ENCODE data around the gene NTNG2.

The NTNG2 gene

GRCh38 chr9:132175431-132175830 lies 13.6 kb downstream of the NTNG2 start:
- no peak for DNase-seq

GRCh38 chr9:132176338-132176737 lies 14.5 kb downstream of the NTNG2 start:
- DNase-seq: no peak

GRCh38 chr9:132181796-132182313 lies 20.0 kb downstream of the NTNG2 start:
- no peak for DNase-seq

- DNase-seq: no peak
These were observed 20.6 kb downstream of the NTNG2 start for GRCh38 chr9:132182314-132183091.

- DNase-seq: no peak
These were observed 21.3 kb downstream of the NTNG2 start for GRCh38 chr9:132183134-132183533.

- DNase-seq: no peak
These were observed 21.9 kb downstream of the NTNG2 start for GRCh38 chr9:132183715-132184114.

DNA sequence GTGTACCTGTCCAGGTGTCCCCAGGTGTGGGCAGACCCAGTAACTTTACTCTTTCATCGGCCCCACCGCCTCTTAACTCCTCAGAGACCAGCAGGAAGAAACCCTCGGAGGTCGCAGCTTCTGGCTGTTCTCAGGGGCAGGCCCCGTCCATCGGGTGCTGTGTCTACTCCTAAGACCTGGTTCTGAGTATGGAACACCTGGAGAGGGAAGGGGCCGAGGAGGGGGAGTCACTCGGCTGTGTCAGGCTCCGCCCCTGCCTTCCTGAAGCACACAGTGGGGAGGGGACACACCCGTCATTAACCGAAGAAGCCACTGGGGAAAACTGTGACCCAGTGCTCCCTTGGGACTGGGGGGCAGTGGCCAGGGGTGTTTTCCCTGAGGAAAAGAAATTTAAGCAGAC lies 22.3 kb downstream of the NTNG2 start:
- DNase-seq: no peak

GRCh38 chr9:132185073-132186009 lies 23.5 kb downstream of the NTNG2 start:
- no peak for DNase-seq

DNA sequence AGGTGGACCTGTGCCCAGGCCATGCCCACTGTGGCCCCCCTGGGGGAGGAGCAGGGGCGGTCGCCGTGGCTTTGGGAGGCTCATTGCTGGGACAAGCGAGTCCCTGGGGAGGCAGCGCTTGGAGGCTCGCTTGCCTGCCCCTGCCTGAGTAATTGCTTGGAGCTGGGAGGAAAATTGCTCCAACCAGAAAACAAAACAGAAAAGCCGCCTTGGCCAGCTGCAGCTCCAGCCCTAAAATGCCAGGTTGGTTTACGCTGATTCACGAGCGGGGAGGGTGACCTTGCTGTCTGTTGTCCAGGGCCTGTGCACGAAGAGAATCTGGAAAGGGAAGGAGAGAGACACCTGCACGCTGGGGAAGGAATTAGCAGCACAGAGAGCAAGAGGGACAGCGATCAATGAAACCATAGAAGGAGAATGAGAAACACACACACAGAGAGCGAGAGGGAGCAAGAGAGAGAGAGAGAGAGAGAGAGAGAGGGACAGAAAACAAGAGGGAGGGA lies 25.3 kb downstream of the NTNG2 start:
- no peak for DNase-seq

DNA sequence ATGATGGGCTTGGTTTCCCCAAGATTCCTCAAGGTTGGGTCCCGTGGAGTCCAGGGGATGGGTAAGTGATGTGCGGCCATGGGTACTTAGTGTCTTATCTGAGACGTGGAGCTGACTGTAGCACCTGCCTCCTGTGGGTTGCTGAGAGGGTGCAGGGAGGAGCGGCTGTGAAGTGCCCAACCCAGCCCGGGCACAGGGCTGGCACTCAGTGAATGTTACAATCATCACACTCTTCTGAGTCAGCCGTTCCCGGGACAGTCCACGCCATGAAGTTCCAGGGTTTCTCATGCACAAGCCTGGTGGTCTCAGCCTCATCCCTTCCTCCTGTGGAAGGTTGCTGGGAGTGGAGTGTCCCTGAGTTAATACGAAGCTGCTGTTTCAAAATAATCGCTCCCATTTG lies 29.1 kb downstream of the NTNG2 start:
- no peak for DNase-seq

DNA sequence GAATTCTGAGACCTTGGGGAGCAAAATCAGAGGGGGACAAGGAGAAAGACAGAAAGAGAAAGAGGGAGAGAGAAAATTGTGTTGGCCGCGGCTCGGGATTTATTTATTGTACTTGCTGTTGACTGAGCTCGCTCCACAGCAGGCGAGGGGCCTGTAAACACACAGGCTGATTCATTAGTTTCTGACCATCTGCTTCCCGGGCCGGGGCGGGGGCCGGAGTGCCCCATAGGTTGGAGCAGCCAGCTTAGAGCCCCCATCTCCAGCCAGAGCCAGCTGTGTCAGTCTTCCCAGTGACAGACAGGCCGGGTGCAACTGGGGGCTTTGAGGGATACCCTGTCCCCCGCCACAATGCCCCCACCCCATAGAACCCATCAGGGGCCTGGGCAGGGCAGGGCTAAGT lies 30.9 kb downstream of the NTNG2 start:
- no peak for DNase-seq

DNA sequence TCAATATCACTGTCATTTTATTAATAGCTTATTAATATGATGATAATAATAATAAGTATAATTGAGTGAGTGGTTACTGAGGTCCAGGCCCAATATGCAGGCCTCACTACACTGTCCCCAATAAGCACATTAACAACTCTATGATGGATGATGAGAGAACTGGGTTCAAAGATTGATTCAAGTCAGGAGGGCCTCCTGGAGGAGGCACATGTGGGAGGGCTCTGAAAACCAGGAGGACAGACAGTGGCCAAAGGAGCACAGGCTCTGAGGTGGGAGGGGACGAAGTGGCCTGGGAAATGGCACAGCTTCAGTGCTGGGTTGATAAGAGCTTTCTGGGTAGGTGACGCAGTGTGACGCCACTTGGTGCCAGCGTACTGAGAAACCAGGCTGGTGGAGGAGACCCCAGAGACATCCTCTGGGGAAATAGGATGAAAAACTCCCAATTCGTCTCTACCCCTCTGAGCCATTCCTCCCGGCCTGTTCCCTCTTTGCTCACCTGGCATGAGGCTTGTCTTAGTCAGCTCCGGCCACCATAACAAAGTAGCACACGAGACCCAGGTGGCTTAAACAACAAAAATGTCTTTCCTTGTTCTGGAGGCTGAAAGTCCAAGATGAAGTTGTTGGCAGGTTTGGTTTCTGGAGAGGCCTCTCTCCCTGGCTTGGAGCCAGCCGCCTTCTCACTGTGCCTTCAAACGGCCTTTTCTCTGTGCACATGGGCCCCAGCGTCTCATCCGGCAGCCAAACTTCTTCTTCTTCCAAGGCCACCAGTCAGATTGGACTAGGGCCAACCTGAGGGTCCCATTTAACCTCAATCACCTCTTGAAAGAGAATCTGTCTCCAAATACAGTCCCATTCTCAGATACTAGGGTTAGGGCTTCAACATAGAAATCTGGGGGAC lies 31.6 kb downstream of the NTNG2 start:
- DNase-seq: no peak

GRCh38 chr9:132194508-132194907 lies 32.6 kb downstream of the NTNG2 start:
- DNase-seq: no peak

DNA sequence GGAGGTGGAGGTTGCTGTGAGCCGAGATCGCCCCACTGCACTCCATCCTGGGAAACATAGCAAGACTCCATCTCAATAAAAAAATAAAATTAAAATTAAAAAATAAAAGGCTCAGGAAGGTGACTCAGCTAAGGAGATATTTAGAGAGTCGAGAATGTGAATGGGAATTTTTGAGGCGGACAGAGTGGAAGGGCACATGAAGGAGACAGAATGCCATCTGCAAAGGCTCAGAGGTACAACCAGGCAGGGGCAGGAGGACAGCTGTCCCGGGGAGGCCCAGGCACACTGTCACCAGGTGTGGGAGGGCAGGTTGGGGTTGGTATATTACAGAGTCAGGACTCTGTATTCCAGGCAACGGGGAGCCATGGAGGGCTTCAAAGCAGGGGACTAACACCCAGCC lies 35.5 kb downstream of the NTNG2 start:
- no peak for DNase-seq

DNA sequence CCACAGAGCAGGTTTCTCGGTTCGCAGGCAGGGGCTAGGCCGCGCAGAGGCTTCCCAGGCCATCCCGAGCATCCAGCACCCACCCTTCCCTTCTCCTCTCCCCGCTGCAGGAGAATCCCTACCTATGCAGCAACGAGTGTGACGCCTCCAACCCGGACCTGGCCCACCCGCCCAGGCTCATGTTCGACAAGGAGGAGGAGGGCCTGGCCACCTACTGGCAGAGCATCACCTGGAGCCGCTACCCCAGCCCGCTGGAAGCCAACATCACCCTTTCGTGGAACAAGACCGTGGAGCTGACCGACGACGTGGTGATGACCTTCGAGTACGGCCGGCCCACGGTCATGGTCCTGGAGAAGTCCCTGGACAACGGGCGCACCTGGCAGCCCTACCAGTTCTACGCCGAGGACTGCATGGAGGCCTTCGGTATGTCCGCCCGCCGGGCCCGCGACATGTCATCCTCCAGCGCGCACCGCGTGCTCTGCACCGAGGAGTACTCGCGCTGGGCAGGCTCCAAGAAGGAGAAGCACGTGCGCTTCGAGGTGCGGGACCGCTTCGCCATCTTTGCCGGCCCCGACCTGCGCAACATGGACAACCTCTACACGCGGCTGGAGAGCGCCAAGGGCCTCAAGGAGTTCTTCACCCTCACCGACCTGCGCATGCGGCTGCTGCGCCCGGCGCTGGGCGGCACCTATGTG lies 36.1 kb downstream of the NTNG2 start:
- no peak for DNase-seq

DNA sequence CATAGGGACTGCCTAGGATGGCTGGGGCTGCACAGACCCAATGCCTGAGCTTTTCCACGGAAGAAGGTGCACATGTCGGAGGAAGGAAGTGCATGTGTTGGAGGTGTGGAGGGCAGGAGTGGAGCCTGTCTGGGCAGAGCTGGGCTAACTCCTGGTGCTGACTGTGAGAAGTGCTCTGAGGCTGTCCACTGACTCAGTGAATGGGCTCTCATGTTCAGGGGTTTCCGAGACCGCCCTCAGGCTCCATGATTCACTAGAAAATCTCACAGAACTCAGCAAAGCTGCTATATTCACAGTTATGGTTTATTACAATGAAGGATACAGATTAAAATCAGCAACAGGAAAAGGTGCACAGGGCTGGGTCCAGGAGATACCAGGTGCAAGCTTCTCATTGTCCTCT lies 37.2 kb downstream of the NTNG2 start:
- no peak for DNase-seq

DNA sequence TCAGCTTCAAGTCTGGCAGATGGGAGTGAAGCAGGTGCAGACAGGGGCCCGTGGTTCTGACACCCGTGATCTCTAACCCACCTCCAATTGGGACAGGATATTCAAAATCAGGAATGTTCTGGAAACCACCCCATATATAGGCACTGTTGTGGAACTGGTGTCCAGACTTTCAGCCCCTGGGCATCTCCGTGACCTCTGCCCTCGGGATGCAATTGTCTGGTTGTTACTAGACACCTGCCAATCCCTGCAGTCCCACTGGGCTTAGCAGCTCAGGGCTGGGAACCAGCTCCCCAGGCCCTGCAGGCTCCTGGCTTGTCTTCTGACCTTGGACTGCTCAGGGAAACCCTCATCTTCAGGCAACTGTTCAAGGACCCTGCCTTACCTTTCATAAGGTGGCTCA lies 38.8 kb downstream of the NTNG2 start:
- DNase-seq: no peak

DNA sequence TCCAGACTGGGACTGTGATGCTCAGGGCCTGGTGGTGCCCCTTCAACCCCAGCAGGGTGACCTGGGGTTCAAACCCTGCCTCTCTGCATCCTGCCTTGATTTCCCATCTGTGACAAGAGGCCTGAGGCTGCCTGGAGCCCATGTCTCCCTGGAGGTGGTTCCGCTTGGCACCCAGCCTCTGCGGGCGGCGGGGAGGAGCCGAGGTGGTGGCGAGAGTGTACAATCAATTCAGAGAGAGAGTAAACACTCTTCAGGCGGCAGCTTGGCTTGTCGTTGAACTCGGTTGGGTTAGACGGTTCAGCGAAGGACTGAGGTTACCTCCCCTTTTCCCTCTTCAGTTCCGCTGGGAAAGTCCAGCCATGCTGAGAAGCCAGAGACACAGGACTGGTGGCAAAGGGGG lies 39.3 kb downstream of the NTNG2 start:
- DNase-seq: no peak

DNA sequence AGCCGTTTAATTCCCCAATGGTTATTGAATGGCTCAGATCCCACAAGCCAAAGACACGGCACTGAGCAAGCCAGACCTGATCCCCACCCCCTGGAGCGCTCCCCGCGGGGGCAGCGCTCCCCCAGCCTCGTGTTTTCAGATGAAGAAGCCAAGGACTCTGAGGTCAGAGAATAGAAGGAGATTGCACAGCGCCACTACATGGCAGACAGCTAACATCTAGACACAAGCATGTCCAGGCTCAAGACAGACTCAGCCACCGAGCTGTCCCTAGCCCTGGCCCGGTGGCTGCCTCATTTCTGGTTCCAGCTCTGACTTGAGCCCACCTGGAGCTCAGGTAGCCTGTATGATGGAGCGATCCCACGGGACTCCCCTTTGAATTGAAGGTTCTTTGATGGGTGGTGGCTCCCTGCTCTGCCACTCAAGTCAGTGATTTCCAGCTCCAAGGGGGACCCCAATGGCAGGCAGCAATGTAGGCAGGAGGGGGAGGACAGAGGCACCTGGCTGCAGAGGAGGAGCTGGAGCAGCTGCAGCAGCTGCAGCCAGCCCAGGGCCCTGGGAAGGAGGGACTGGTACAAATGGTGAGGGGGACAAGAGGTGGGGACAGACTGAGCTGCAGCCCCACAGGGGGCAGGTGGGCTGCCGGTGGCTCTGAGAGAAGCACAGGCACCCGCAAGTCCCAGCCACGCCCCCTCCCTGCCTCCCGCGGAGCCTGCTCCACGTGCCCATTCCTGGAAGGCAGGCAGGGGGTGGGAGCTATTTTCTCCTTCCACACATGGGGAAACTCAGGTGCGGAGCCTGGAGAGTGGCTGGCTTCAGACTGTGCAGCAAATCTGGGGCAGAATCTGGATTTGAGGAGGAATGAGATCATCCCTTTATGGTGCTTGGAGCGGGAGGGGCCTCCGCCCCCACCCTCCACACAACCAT lies 40.2 kb downstream of the NTNG2 start:
- no peak for DNase-seq

DNA sequence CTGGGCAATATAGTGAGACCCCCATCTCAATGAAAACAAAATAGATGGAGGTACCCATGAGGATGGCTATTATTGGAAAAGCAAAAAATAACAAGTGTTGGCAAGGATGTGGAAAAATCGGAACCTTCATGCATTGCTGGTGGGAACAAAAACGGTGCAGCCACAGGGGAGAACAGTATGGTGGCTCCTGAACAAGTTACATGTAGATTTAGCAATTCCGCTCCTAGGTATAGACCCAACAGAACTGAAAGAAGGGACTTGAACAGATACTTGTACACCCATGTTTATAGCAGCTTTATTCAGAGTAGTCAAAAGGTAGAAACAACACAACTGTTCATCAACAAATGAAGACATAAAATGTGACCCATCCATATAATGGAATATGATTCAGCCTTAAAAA lies 43.0 kb downstream of the NTNG2 start:
- DNase-seq: no peak

DNA sequence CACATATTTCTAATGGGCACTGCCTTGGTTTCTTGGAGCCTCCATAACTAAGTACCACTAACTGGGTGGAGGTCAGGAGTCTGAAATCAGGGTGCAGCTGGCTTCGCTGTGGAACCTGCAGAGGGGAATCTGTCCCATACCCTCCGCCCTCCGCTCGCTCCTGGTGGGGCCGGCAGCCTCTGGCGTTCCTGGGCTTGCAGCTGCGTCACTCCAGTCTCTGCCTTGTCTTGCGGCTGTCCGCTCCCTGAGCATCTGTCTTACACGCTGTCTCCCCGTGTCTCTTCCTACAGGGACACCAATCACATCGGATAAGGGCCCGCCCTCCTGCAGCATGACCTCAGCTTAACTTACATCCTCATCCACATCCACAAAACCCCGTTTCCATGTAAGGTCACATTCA lies 45.4 kb downstream of the NTNG2 start:
- DNase-seq: no peak

Data from activated CD4-positive, alpha-beta T cell treated with anti-CD3 and anti-CD28 coated beads for 4 hours (primary cell).